ENCODE data around the gene DNAJB4.
"Not testable (repeated sequence)": the region's sequence is repeated elsewhere in the genome, so short reads cannot be mapped to it uniquely, and the experiment has no call there.

Gene DNAJB4

DNA sequence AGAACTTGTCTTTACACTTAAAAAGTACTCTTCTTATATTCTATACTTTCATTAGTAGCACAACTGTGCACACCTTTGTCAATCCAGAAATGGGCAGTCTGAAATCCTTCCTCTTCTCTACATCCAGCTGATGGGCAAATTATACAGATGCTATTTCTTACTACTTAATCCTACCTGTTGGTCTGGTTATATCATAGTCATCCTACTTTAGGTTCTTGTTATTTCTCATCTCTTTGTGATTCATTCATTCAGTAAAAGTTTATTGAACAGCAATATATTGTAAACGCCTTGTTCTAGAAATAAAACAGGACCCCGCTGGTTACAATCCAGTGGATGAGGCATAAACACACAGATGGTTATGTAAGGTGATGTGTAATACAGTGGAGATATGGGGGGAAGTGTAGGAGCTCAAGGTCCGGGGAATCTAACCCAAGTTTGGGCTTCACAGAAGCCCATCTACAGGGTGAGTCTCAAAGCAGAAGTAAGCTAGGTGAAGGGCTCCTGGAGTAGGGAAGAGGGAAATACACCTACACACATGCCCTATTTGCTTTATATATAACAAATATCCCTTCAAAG lies 14.0 kb upstream of the DNAJB4 start:
- no peak for TF ChIP-seq CTCF (IDR thresholded peaks at IDR 0.05; ENCODE audit: borderline replicate concordance, insufficient read depth, low read depth, low read length)
- H3K4me3 ChIP-seq (ENCODE audit: low read depth, low read length) = no peak overlapping the region

DNA sequence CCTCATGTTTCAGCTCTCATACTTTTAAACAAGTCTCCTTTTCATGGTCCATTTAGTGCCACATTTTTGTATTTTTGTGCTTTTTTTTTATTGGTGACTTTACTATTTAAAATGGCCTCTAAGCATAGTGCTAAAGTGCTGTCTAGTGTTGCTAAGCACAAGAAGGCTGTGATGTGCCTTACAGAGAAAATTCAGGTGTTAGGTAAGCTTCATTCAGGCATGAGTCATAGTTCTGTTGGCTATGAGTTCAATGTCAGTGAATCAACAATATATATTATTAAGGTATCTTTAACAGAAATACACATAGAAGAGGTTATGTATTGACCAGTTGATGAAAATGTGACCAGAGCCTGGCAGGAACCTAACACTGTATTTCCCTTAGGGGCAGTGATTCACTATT lies 13.1 kb upstream of the DNAJB4 start:
- H3K4me3 ChIP-seq (ENCODE audit: low read depth, low read length) = no peak overlapping the region
- TF ChIP-seq CTCF (IDR thresholded peaks at IDR 0.05; ENCODE audit: borderline replicate concordance, insufficient read depth, low read depth, low read length) = no peak

DNA sequence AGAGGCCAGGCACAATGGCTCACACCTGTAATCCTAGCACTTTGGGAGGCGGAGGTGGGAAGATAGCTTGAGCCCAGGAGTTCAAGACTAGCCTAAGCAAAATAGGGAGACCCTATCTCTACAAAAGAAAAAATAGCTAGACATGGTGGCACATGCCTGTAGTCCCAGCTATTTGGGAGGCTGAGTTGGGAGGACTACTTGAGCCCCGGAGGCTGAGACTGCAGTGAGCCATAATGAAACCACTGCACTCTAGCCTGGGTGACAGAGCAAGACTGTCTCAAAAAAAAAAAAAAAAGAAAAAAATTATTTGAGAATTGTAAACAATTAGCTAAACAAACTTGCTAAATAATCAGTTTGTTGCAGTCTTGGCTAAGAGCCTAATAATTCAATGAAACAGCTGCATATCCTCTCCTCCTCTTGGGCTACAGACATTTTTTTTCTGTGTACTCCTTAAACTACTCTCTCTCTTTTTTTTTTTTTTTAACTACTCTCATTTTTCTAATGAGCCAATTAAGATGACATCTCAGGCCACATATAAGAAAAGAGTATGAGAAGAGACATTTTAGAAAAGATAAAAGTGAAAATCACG lies 10.5 kb upstream of the DNAJB4 start:
- no peak overlapping the region for H3K4me3 ChIP-seq (ENCODE audit: low read depth, low read length)
- TF ChIP-seq CTCF (IDR thresholded peaks at IDR 0.05; ENCODE audit: borderline replicate concordance, insufficient read depth, low read depth, low read length) = no peak

DNA sequence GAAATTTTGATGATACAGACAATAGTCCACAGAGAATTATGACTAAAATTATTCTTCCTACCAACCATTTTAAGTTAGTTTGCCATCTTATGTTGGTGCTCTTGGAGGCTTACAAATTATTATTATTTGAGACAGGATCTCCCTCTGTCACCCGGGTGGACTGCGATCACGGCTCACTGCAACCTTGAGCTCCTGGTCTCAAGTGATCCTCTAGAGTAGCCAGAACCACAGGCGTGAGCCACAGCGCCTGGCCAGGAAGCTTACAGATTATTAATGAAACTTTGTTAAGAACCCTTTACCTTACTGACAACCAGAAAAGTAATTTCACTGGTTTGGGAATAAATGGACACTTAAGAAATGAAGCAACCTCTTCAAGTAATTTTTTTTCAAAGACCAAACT lies 8.0 kb upstream of the DNAJB4 start:
- TF ChIP-seq CTCF (IDR thresholded peaks at IDR 0.05; ENCODE audit: borderline replicate concordance, insufficient read depth, low read depth, low read length) = no peak
- no peak overlapping the region for H3K4me3 ChIP-seq (ENCODE audit: low read depth, low read length)

DNA sequence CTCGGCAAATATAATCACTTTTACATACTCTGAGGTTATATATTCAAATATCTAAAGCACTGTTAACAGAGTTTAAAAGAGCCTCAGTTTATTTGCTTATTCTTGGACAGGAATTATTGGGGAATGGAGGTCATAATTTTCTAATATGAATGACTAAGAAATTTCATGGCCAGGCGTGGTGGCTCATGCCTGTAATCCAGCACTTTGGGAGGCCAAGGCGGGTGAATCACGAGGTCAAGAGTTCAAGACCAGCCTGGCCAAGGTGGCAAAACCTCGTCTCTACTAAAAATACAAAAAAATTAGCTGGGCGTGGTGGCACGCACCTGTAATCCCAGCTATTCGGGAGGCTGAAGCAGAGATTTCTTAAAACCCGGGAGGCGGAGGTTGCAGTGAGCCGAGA lies 4.2 kb upstream of the DNAJB4 start:
- not testable (repeated sequence) for H3K4me3 ChIP-seq (ENCODE audit: low read depth, low read length)

DNA sequence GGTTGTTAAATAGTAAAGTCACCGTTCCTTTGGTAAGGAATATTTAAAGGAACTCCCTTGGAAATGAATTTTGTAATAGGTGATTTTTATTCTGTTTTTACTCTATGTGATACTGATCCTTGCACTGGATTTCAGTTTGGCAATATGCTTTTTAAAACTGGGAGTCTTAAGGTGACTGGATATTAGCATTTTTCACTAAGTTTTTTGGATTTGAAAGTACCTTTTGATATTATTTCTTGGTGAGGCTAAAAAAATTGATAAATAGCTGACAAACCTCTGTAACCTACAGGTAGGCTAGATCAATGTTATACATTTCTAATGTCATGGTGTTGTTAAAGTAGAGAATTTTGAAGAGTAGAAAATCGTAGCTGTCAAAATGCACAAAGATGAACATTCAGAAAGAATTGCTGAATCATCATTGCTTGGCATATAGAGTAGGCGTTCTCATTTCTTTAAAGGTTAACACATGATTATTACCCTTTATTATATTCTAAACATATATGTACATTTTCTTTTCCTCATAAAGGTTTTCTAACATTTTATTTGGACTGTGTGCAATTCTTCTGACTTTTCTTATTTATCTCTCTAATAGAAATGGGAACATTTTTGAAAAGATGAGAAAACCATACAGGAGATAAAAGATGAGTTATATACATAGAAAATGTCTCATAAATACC lies 1.5 kb upstream of the DNAJB4 start:
- no peak overlapping the region for H3K4me3 ChIP-seq (ENCODE audit: low read depth, low read length)

More for the DNA sequence above, 1.5 kb upstream of the DNAJB4 start:
- no peak for TF ChIP-seq CTCF (IDR thresholded peaks at IDR 0.05; ENCODE audit: borderline replicate concordance, insufficient read depth, low read depth, low read length)
